Activated CD4-positive, alpha-beta memory T cell treated with anti-CD3 and anti-CD28 coated beads, Interleukin-2, amount 10 ng/mL, durations not matched to agents 7 days and 5 days (primary cell): ENCODE measurements around the gene C1D. TPM values are rescaled to one million over a fixed set of nuclear protein-coding genes. Genes with fewer than 3 reads are reported as not detected.

Source experiments
- CTCF ChIA-PET: fragments of 350-600 bp; sonication (Branson Sonifier 250); formaldehyde crosslinking; loops from one replicate; lab custom pipeline; 2021; ENCODE audit warnings: antibody characterized with exemption, inconsistent platforms; lab: Charles Lee
- POLR2A ChIA-PET: fragments of 350-600 bp; sonication (Branson Sonifier 250); formaldehyde crosslinking; loops from one replicate; lab custom pipeline; 2021; ENCODE audit warnings: antibody characterized with exemption; lab: Charles Lee
- DNase-seq: peaks from one replicate; pipeline ENCODE4 v3.0.0-alpha.2; 2020
- H3K27ac Mint-ChIP-seq: one replicate; pipeline ENCODE4 v1.8.0; 2021; ENCODE audit warnings: mild to moderate bottlenecking, mixed read lengths
- H3K27me3 Mint-ChIP-seq: one replicate; pipeline ENCODE4 v1.8.0; 2021; ENCODE audit warnings: mixed read lengths
- H3K36me3 Mint-ChIP-seq: one replicate; pipeline ENCODE4 v1.8.0; 2021; ENCODE audit warnings: low read depth, mixed read lengths
- H3K4me1 Mint-ChIP-seq: one replicate; pipeline ENCODE4 v1.8.0; 2021; ENCODE audit warnings: mixed read lengths
- H3K4me3 Mint-ChIP-seq: one replicate; pipeline ENCODE4 v1.8.0; 2021; ENCODE audit warnings: mild to moderate bottlenecking, mixed read lengths
- H3K9me3 Mint-ChIP-seq: one replicate; pipeline ENCODE4 v1.8.0; 2021; ENCODE audit warnings: mixed read lengths
- total RNA-seq, 2 experiments: library from RNA; stranded (reverse); gene quantifications; one replicate each; pipeline ENCODE4 v1.2.3, GENCODE V29; 2021

The C1D gene
- total RNA-seq, 2 experiments from 2014 or later: 18.0 to 18.4 TPM

DNA sequence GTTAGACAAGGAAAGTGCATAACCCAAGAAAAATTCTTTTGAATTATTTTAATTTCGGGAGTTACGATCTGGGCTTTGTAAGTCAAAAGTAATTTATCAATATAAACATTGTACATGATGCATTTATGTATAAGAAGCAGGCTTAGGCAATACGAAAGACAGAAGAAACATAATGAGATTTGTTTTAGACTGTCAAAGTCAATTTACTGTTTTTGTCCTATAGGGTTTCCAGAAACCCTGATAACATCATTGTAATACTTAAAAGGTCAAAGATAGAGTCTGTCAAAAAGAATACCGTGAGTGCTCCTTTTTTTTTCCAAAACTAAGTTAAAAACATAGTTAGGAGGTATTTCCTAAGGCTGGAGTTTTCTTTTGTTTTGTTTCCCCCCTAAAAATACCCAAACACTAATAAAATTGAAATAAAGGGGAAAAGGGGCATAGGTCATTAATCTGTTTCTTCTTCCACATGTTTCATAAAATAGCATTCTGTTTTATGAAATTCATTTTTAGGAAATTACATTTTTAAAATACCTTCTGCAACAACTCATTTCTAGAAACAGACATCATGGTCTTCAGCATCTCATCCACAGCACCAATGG, 16.1 kb downstream of the C1D start:
- no peaks in the 10 kb centered on the region for H3K27me3 Mint-ChIP-seq
- no peaks in the 10 kb centered on the region for H3K9me3 Mint-ChIP-seq
- peaks cover 6% of the 10 kb centered on the region for H3K36me3 Mint-ChIP-seq
- H3K4me3 Mint-ChIP-seq: no peak overlapping the region
- DNase-seq: no peak
- CTCF ChIA-PET: no interaction called here
- no peak overlapping the region for H3K27ac Mint-ChIP-seq
- no peaks in the 10 kb centered on the region for H3K4me1 Mint-ChIP-seq
- POLR2A ChIA-PET: no interaction called here

DNA sequence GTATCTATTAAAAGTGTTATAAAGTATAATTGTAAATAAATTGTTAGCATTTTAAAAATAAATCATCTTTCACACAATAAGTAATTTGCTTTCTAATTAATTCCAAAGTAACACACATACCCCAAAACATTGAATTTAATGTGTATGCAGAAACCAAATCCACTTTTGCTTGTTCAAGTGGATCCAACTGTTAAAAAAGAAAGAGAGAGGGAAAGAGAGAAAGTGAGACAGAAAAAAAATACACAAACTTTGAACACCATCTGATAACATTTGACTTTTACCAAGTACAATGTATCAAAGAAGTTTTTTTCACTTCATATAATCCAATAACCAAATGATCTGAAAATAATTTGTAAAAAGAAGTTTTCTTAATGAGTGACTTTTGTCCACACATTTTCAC, 16.6 kb downstream of the C1D start:
- no peak for DNase-seq
- Mint-ChIP-seq H3K27ac (no peak overlapping the region), H3K4me1 (no peaks in the 10 kb centered on the region), H3K36me3 (peaks cover 6% of the 10 kb centered on the region), H3K9me3 (no peaks in the 10 kb centered on the region), H3K27me3 (no peaks in the 10 kb centered on the region), H3K4me3 (no peak overlapping the region)
- POLR2A ChIA-PET: no interaction called here
- CTCF ChIA-PET: no interaction called here

DNA sequence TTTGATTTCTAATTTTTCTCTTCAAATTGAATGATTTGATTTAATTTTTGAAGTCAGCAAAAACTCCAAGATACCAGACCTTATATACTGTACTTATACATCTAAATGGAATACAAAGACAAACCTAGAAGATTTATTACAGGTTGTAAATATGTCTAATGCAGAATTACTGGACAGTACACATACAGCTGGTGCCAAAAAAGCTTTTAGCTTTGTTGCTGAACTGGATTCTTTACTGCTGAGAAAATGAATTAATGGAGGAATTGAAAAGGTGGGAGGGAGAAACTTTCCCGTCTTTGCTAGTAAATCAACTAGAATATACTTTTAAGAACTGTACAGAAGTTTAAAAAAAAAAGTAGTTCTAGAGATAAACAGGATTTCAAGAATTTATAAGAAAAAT, 17.5 kb downstream of the C1D start:
- CTCF ChIA-PET: no interaction called here

DNA sequence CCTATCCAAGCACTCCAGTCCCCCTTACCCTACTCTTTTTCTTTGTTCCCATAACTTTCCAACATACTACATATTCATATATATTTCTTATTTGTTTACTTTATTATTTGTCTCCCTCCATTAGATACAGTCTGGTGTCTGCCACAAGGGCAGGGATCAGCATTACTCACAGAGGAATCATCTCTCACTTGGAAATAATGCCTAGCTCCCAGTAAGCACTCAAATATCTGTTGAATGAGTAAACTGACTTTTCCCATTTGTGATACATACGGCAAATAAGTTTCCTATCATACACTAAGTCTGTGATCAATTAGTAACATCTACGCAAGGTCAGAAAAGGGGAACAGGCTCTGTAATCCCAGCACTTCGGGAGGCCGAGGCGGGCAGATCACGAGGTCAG, 18.7 kb downstream of the C1D start:
- CTCF ChIA-PET: no interaction called here
- no peaks in the 10 kb centered on the region for H3K4me1 Mint-ChIP-seq
- H3K27ac Mint-ChIP-seq: no peak overlapping the region
- no peak for DNase-seq
- H3K9me3 Mint-ChIP-seq: no peaks in the 10 kb centered on the region
- H3K36me3 Mint-ChIP-seq: peaks cover 6% of the 10 kb centered on the region
- POLR2A ChIA-PET: no interaction called here
- H3K27me3 Mint-ChIP-seq: no peaks in the 10 kb centered on the region
- no peak overlapping the region for H3K4me3 Mint-ChIP-seq

More for the DNA sequence above, 17.5 kb downstream of the C1D start:
- H3K27ac Mint-ChIP-seq: no peak overlapping the region
- POLR2A ChIA-PET: no interaction called here
- no peaks in the 10 kb centered on the region for H3K9me3 Mint-ChIP-seq
- DNase-seq: no peak
- H3K36me3 Mint-ChIP-seq: peaks cover 6% of the 10 kb centered on the region
- no peaks in the 10 kb centered on the region for H3K27me3 Mint-ChIP-seq
- H3K4me3 Mint-ChIP-seq: no peak overlapping the region
- H3K4me1 Mint-ChIP-seq: no peaks in the 10 kb centered on the region

DNA sequence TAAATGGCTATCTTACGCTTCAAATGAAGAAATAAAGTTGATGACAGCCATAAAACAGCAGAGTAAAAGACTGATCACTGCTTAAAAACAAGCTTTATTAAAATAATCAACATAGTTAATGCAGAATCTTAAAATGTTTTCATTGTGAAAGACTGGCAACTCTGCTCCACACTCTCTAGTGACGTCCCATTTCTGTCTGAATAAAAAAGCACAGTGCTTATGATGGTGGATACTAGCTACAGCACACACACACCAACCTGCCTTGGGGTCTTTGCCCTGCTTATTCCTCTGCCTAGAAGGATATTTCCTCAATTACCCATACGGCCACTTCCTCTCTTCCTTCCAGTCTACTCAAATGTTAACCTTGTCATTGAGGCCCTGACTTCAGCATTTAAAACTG, 19.1 kb downstream of the C1D start:
- peaks cover 6% of the 10 kb centered on the region for H3K36me3 Mint-ChIP-seq
- no peaks in the 10 kb centered on the region for H3K4me1 Mint-ChIP-seq
- H3K9me3 Mint-ChIP-seq: no peaks in the 10 kb centered on the region
- no peak for DNase-seq
- POLR2A ChIA-PET: no interaction called here
- H3K4me3 Mint-ChIP-seq: no peak overlapping the region
- CTCF ChIA-PET: no interaction called here
- H3K27ac Mint-ChIP-seq: no peak overlapping the region
- H3K27me3 Mint-ChIP-seq: no peaks in the 10 kb centered on the region

DNA sequence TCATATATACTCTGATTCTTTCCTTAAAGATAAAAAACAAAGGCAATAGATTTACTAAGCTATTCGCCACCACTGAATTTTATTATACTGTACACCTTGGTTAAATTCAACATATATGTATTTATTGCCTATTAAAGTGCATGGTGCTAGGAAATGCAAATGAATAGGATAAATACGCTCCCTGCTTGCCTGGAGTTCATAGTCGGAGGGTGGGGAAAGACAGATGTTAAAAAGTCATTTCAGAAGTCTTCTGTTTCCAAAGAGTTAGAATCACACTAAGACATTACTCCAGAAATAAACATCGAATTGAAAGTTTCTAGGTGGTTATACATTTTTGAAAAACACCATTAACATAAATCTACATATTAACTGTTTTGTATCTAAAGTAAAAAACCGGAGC, 19.8 kb downstream of the C1D start:
- Mint-ChIP-seq H3K27me3 (no peaks in the 10 kb centered on the region), H3K9me3 (no peaks in the 10 kb centered on the region), H3K4me3 (no peak overlapping the region), H3K36me3 (peaks cover 6% of the 10 kb centered on the region), H3K27ac (no peak overlapping the region), H3K4me1 (no peaks in the 10 kb centered on the region)
- CTCF ChIA-PET: no interaction called here
- DNase-seq: no peak
- POLR2A ChIA-PET: no interaction called here

DNA sequence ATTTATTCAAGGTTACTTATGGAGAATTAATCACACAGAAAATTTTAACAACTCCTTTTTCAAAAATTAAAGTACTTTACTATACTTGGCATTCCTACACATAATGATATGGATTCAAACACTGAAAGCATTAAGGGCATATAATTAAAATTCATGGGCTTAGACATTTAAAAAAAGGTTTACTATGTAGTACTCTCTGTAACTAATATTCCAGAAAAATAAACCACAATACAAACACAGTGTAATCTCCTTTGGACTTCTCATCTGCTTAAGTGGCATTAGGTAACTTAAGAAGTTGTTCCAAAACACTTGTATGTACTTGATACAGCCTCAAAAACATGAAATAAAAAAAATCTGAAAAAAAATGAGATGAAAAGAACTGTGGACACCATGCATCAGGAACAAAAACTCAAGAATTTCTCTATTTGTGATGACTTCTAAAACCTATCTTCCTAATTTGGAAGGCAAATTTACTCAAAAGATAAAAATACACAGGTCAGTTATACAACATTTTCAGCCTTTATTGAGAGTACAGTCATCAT, 21.0 kb downstream of the C1D start:
- H3K27me3 Mint-ChIP-seq: no peaks in the 10 kb centered on the region

DNA sequence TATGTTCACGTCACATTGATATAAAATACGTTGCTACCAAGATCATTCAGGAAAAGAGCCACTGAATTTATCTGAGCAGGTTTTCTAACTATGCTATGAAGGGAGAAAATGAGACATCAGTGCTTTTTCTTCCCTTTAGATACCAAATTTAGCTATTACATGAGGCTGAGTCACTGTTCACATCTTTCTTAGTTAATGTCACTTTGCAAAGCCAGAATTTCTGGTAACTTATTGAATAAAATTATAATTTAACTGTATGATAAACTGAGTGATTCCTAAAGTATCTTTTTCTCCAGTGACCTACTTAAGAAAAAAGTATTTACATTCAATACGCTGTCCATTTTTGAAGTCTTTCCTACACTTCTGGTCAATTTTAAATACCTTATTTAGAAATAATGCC, 22.7 kb downstream of the C1D start:
- POLR2A ChIA-PET: no interaction called here
- CTCF ChIA-PET: no interaction called here
- Mint-ChIP-seq H3K27me3 (peaks cover 1% of the 10 kb centered on the region), H3K27ac (no peak overlapping the region), H3K36me3 (peaks cover 6% of the 10 kb centered on the region), H3K4me1 (no peaks in the 10 kb centered on the region), H3K9me3 (no peaks in the 10 kb centered on the region), H3K4me3 (no peak overlapping the region)
- DNase-seq: no peak

More for the DNA sequence above, 21.0 kb downstream of the C1D start:
- DNase-seq: no peak
- CTCF ChIA-PET: no interaction called here
- H3K27ac Mint-ChIP-seq: no peak overlapping the region
- peaks cover 6% of the 10 kb centered on the region for H3K36me3 Mint-ChIP-seq
- no peaks in the 10 kb centered on the region for H3K4me1 Mint-ChIP-seq
- H3K4me3 Mint-ChIP-seq: no peak overlapping the region
- no peaks in the 10 kb centered on the region for H3K9me3 Mint-ChIP-seq
- POLR2A ChIA-PET: no interaction called here

DNA sequence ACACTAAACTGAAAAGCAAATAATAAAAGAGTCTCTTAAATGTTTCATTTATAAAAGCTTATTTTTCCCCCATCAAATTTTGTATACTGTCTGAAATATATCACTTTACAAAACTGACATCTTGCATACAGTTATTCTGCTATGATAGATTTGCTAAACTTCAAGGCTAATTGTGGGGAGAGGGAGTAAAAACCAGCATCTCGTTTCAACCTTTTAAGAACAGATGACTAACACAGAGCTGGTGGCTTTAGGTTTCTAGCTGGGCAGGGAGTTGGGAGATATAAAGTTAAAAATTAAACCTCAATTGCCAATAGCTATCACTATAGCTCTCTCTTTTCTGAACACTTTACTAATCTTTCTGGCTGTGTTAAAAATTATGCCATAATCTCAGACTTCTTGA, 23.5 kb downstream of the C1D start:
- ChIA-PET CTCF (no interaction called here), POLR2A (interaction anchor here (0.6 kb wide), 1 partner anchor 28 kb away, joined by 3 read pairs; no protein-coding TSS in a partner anchor)
- no peaks in the 10 kb centered on the region for H3K4me1 Mint-ChIP-seq
- peaks cover 1% of the 10 kb centered on the region for H3K27me3 Mint-ChIP-seq
- no peak for DNase-seq
- H3K9me3 Mint-ChIP-seq: no peaks in the 10 kb centered on the region
- H3K27ac Mint-ChIP-seq: no peak overlapping the region
- H3K36me3 Mint-ChIP-seq: peaks cover 4% of the 10 kb centered on the region
- no peak overlapping the region for H3K4me3 Mint-ChIP-seq

DNA sequence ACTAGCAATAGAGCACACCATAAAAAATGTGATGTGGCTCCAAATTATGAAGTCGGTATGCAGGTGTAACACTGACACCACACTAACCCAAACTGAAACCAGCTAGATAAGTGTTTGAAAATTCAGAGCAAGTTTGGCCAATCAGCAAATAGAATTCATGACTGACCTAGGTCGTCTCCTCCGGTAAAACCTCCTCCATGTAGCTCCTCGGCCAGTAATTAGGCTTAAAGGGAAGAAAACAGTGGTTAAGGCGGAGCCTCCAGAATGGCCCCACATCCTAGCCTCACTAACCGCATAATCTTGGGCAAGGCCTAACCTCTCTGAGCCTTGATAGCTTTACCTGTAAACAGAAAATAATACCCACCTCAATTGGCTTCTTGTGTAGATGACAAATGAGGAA, 30.1 kb downstream of the C1D start:
- no peaks in the 10 kb centered on the region for H3K9me3 Mint-ChIP-seq
- no peaks in the 10 kb centered on the region for H3K36me3 Mint-ChIP-seq
- CTCF ChIA-PET: interaction anchor here (1.0 kb wide), 1 partner anchor 15 kb away, joined by 4 read pairs; no protein-coding TSS in a partner anchor
- no peak for DNase-seq
- POLR2A ChIA-PET: no interaction called here
- no peak overlapping the region for H3K27ac Mint-ChIP-seq
- H3K4me1 Mint-ChIP-seq: peaks cover 3% of the 10 kb centered on the region
- no peak overlapping the region for H3K4me3 Mint-ChIP-seq
- peaks cover 9% of the 10 kb centered on the region for H3K27me3 Mint-ChIP-seq

DNA sequence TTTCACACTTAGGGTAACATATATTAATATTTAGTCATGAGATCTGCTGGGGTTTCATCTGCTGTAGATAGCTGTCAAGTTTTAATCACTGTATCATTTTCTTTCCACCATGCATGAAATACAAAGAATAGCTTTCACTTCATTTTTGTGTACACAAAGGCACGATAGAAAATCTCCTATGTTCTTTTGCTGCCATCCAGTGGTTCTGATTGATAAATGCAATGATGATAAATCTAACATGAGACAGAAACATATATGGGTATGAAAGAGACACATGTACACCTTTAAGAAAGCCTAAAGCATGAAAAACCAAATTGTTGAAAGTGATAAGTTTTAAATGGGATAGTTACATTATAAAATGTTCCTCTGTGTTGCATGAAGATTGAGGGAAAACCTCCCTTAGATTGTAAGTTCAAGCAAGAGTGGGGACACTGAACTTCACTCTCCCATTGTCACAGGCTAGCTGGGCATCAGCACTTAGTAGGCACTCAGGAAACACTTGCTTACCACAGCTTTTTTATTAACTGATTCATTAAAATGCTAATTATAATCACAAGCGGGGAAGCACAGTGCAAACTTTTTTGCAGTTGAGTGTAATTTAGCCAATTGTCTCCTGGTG, 31.2 kb downstream of the C1D start:
- ChIA-PET POLR2A (no interaction called here), CTCF (interaction anchor here (0.6 to 1.2 kb wide), 4 partner anchors 13 to 1599 kb away, joined by 3 to 4 read pairs (median 4); no protein-coding TSS in a partner anchor)
- Mint-ChIP-seq H3K4me1 (peaks cover 3% of the 10 kb centered on the region), H3K4me3 (no peak overlapping the region), H3K27me3 (peaks cover 12% of the 10 kb centered on the region), H3K27ac (no peak overlapping the region), H3K36me3 (no peaks in the 10 kb centered on the region), H3K9me3 (no peaks in the 10 kb centered on the region)
- no peak for DNase-seq

DNA sequence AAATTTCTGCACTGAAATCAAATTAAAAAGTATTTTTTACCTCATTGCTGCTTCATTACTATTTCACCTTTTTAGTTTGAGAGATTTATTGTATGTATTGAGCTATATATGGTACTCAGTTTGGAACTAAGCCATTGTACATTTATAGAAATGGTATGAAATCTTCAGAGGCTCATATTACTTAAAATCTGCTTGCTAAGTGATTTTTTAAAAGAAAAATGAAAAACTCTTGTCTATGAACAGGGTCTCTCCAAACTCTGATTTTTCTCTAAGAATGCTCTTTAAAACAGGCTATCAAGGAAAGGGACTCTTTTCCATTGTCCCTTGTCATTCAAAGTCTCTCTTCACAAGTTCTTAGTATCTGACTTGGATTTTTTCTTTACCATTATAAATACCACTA, 31.8 kb downstream of the C1D start:
- ChIA-PET CTCF (interaction anchor here (0.6 to 1.2 kb wide), 5 partner anchors 13 to 1598 kb away, joined by 3 to 4 read pairs (median 3); no protein-coding TSS in a partner anchor), POLR2A (no interaction called here)
- H3K27ac Mint-ChIP-seq: no peak overlapping the region
- no peak for DNase-seq
- peaks cover 3% of the 10 kb centered on the region for H3K4me1 Mint-ChIP-seq
- H3K36me3 Mint-ChIP-seq: no peaks in the 10 kb centered on the region
- peaks cover 15% of the 10 kb centered on the region for H3K27me3 Mint-ChIP-seq
- no peak overlapping the region for H3K4me3 Mint-ChIP-seq
- no peaks in the 10 kb centered on the region for H3K9me3 Mint-ChIP-seq

DNA sequence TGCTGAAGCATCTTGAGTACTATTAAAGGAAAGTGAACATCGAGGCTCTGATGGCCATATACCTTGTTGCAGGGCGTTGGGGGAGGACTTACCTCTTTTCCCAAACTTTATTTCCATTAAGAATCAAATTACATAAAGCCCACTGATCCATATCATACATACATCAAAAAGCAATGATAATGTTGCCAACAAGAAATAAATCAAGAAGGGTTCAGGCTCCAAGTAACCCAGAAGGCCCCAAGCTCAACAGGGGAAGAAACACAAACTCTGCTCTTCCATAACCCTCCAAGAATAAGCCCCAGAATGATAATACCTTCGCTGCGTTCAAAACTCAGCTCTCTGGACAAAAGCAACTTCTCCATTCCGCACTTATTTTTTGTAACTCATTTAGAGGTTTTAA, 32.3 kb downstream of the C1D start:
- ChIA-PET POLR2A (no interaction called here), CTCF (interaction anchor here (0.8 to 1.2 kb wide), 2 partner anchors 12 to 296 kb away, joined by 3 read pairs; no protein-coding TSS in a partner anchor)
- H3K9me3 Mint-ChIP-seq: no peaks in the 10 kb centered on the region
- H3K4me3 Mint-ChIP-seq: no peak overlapping the region
- H3K4me1 Mint-ChIP-seq: peaks cover 3% of the 10 kb centered on the region
- peaks cover 17% of the 10 kb centered on the region for H3K27me3 Mint-ChIP-seq
- no peak overlapping the region for H3K27ac Mint-ChIP-seq
- no peaks in the 10 kb centered on the region for H3K36me3 Mint-ChIP-seq
- no peak for DNase-seq
